Ureter (tissue), 1 donor: ENCODE results near the gene HNRNPA2B1. TPM values are rescaled to one million over a fixed set of nuclear protein-coding genes. Genes with fewer than 3 reads are reported as not detected.

Experiments used
- DNase-seq: peaks from one replicate; pipeline ENCODE4 v3.0.0-alpha.2; 2020; ENCODE audit warnings: low spot score
- total RNA-seq: library from RNA; stranded (reverse); gene quantifications from one replicate; pipeline ENCODE4 v1.2.4, GENCODE V29; 2023
- donor health status: DM: yes; HTN: yes; CAD: no.

The HNRNPA2B1 gene
- 409 TPM for total RNA-seq

GRCh38 chr7:26200444-26201246 is at the start of gene HNRNPA2B1:
HNRNPA2B1 (minus strand) TSS chr7:26200746; CDS start chr7:26200577, 169 bp downstream.
- DNase-seq: peak; percentile 98

GRCh38 chr7:26250239-26250638 is 49.7 kb upstream of the HNRNPA2B1 start:
- no peak for DNase-seq

- DNase-seq: no peak
These were observed 44.6 kb upstream of the HNRNPA2B1 start for GRCh38 chr7:26245150-26245549.

DNA sequence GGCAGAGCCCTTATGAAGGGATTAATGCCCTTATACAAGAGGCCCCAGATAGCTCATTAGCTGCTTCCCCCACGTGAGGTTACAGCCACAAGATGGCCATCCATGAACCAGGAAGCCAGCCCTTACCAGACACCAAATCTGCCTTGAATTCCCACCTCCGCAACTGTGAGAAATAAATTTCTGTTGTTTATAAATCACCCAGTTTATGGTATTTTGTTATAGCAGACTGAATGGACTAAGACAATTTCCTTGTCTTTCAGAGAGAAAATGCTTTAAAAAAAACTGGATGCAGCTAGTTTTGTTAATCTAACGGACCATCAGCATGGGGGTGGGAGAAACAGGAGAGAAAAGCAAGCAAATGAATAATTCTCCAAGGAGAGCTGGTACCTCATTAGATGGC is 37.5 kb upstream of the HNRNPA2B1 start:
- DNase-seq: no peak

DNA sequence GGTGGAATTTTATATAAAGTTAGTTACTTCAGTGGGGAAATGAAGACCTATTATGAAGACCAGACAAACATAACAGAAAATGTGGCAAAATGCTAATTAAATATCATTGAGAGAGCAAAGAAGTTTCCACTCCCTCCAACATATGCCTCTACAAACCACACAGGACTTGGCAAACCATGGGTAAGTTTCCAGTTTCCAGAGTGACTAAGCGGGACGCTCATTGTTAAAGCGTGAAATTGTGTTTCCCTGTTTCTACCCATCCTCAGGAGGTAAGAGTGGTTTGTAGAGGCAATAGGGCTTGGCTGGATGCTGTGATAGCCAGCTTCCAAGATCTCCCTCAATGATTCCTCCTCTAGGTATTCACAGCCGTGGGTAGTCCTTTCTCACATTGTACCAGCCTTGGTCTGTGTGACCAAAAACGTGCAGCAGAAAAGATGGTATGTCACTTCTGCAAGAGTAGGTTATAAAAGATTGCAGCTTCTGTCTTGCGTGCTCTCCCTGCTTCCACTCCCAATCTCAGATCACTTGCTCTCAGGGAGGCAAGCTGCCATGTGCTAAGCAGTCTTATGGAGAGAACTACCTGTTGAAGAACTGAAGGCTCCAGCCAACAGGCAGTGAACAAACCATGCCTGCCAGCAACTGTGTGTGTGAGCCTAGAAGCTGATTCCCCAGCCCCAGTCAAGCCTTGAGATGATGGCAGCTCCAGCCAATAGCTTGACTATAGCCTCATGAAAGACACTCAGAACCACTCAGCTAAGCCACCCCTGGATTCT is 36.7 kb upstream of the HNRNPA2B1 start:
- no peak for DNase-seq

- DNase-seq: no peak
These were observed 33.5 kb upstream of the HNRNPA2B1 start for GRCh38 chr7:26233902-26234511.

GRCh38 chr7:26227987-26228386 is 27.4 kb upstream of the HNRNPA2B1 start:
- no peak for DNase-seq

- DNase-seq: no peak
These were observed 23.8 kb upstream of the HNRNPA2B1 start for GRCh38 chr7:26224359-26224758.

GRCh38 chr7:26216049-26216448 is 15.5 kb upstream of the HNRNPA2B1 start:
- no peak for DNase-seq

GRCh38 chr7:26213807-26214515 is 13.4 kb upstream of the HNRNPA2B1 start:
- DNase-seq: no peak

- no peak for DNase-seq
These were observed 12.6 kb upstream of the HNRNPA2B1 start for GRCh38 chr7:26212921-26213718.

DNA sequence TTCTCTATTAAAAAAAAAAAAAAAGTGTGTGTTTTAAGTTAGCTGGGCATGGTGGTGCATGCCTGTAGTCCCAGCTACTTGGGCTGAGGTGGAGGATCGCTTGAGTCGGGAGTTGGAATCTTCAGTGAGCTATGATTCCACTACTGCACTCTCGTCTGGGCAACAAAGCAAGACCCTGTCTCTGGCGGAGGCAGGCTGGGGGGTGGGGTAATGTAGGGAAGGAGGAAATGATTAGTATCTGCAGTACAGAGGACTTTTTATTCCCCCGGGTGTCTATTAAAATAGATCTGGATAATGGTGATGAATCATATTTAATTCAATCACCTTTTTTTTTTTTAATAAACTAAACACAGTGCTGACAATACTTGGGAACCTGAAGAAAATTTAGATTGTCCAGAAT is 7.5 kb upstream of the HNRNPA2B1 start:
- no peak for DNase-seq

- no peak for DNase-seq
These were observed 2.5 kb upstream of the HNRNPA2B1 start for GRCh38 chr7:26203016-26203415.

DNA sequence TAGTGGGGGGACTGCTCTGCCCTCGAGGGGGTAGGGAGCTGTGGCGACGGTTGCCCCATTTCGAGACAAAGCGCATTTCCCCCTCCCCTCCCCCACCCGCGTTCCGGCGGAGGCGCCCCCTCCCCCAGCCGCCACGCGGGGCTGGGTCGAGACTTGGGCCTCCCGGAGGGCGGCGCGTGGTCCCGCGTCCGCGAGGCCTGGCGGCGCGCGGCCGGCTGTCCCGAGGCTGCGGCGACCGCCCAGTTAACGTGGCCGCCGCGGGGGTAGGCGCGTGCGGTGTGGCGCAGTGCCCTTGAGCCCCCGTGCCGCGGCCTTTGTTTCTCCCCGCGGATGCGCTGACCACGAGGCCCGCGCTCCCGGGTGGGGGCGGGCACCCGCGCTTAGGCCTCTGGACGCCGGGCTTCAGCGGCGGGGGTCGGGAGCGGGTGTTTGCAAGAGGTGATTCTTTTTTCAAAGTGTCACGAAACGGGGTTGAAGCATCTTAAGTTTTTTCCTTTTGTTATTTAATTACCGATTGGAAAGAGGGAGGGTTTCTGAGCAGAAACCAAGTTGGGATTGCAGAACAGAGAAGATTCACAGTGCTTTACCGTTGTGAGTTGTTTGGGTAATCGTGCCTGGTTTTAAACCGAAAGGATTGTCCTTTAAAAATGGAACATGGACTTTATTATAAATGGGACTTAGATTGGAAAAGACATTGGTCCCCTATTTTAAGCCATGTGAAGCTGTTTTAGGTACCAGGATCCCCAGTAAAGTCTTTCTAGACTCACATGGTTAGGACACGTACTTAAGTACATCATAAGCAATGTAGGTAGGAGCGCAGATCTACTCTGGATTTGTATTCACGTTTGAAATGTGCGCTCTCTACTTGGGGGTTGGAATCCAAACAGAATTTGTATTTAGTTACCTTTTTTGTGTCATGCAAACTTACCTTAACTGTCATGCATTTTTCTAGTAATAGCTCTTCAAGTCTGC is 1.8 kb upstream of the HNRNPA2B1 start:
- DNase-seq: peak; percentile 69

GRCh38 chr7:26201247-26202018 is 887 bp upstream of the HNRNPA2B1 start, which contains the start of gene CBX3:
CBX3 (plus strand) TSS chr7:26201745; CDS start chr7:26202999, 1,254 bp downstream.
- DNase-seq: peak; percentile 93

DNA sequence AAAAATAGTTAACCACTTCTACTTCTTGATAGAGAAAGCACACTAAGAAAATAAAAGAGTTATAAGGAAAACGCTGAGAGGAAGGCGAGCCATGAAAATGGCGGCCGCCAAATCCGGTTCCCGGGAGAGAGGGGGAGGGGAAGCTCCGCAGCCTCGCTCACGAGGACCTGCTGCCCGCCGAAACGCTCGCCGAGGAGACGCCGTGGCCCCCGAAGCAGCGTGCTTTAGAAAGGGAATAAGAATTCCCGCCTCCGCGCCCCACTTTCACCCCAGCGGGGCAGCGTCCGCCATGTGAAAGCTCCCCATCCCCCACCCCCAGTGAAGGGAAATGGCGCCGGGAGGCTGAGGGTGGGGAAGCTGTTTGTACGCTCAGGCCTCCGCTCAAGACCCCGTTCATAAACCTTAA is 505 bp downstream of the HNRNPA2B1 start:
- peak; percentile 79 for DNase-seq

GRCh38 chr7:26199301-26200037 is 1.1 kb downstream of the HNRNPA2B1 start:
- peak; percentile 78 for DNase-seq

DNA sequence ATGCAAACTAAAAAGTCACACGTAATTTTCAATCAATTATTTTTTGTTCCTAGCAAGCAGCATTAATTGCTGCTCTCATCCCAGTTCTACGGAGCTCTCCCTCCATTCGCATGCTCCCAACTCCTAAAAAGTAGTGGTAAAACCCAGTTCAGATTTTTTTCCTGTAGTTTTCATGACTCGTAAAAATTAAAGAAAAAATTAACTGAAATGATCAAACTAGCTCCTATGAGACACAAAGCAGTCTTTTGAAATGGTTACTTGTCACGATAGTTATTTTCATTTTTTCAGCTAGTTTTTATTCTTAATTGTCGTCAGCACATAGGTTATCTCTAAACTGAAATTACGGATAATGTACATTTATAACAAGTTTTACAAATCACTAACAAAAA is 1.8 kb downstream of the HNRNPA2B1 start:
- DNase-seq: no peak
